HepG2 (cell line): ENCODE data around the gene MOSPD2. TPM values are rescaled to one million over a fixed set of nuclear protein-coding genes. Genes with fewer than 3 reads are reported as not detected.

Source experiments
- ATM ChIP-seq: fragments of 450-650 bp; IDR thresholded peaks from 2 replicates; pipeline ENCODE4 v1.7.1; 2017; ENCODE audit warnings: mild to moderate bottlenecking, borderline replicate concordance
- HOXD1 ChIP-seq: sonication (generic); formaldehyde crosslinking; IDR thresholded peaks from 2 replicates; pipeline ENCODE4 v1.5.0; 2020; ENCODE audit warnings: missing genetic modification reagents
- KAT8 ChIP-seq: IDR thresholded peaks from 2 replicates; pipeline ENCODE4 v1.6.1; 2016; ENCODE audit warnings: missing genetic modification reagents, missing compliant biosample characterization
- KDM3A ChIP-seq: IDR thresholded peaks from 2 replicates; pipeline ENCODE4 v1.6.1; 2018; ENCODE audit warnings: low read depth, missing compliant biosample characterization
- MEF2D ChIP-seq: sonication (generic); formaldehyde crosslinking; IDR thresholded peaks from 2 replicates; pipeline ENCODE4 v1.5.1; 2020; ENCODE audit warnings: mild to moderate bottlenecking, missing genetic modification reagents
- NCOA2 ChIP-seq: sonication (generic); formaldehyde crosslinking; IDR thresholded peaks from 2 replicates; pipeline ENCODE4 v1.8.0; 2022; ENCODE audit warnings: inconsistent platforms
- NFIC ChIP-seq: IDR thresholded peaks from 2 replicates; pipeline ENCODE4 v1.6.1; 2012; ENCODE audit warnings: mild to moderate bottlenecking, low read length, inconsistent platforms
- PRPF4 ChIP-seq: fragments of 200-400 bp; formaldehyde crosslinking; IDR thresholded peaks from 2 replicates; pipeline ENCODE4 v1.6.1; 2016; ENCODE audit warnings: low read length, low read depth; ENCODE audit not compliant: poor library complexity, severe bottlenecking
- SP4 ChIP-seq: sonication (generic); formaldehyde crosslinking; IDR thresholded peaks from 2 replicates; pipeline ENCODE4 v1.8.1; 2023; ENCODE audit warnings: mild to moderate bottlenecking, missing genetic modification reagents
- TBX3 ChIP-seq: fragments of 450-650 bp; IDR thresholded peaks from 2 replicates; pipeline ENCODE4 v1.6.1; 2017; ENCODE audit warnings: antibody characterized with exemption, mild to moderate bottlenecking, inconsistent platforms, borderline replicate concordance
- TMF1 ChIP-seq: sonication (generic); formaldehyde crosslinking; IDR thresholded peaks from 2 replicates; pipeline ENCODE4 v1.8.1; 2022; ENCODE audit warnings: low read depth, missing genetic modification reagents
- ZBTB7B ChIP-seq: sonication (generic); formaldehyde crosslinking; IDR thresholded peaks from 2 replicates; pipeline ENCODE4 v1.4.0; 2020; ENCODE audit warnings: missing genetic modification reagents
- ZMYM3 ChIP-seq: sonication (generic); formaldehyde crosslinking; IDR thresholded peaks from 2 replicates; pipeline ENCODE4 v1.5.1; 2020; ENCODE audit warnings: mild to moderate bottlenecking, missing genetic modification reagents
- ZNF160 ChIP-seq: sonication (generic); formaldehyde crosslinking; IDR thresholded peaks from 2 replicates; pipeline ENCODE4 v1.8.0; 2022; ENCODE audit warnings: mild to moderate bottlenecking, inconsistent platforms, missing genetic modification reagents
- ZNF253 ChIP-seq: sonication (generic); formaldehyde crosslinking; IDR thresholded peaks from 2 replicates; pipeline ENCODE4 v1.8.0; 2022; ENCODE audit warnings: mild to moderate bottlenecking, missing genetic modification reagents, borderline replicate concordance
- ZNF350 ChIP-seq: sonication (generic); formaldehyde crosslinking; IDR thresholded peaks from 2 replicates; pipeline ENCODE4 v1.4.0; 2020; ENCODE audit warnings: mild to moderate bottlenecking, low read depth, missing genetic modification reagents, borderline replicate concordance
- ZNF382 ChIP-seq: sonication (generic); formaldehyde crosslinking; IDR thresholded peaks from 2 replicates; pipeline ENCODE4 v1.5.0; 2020; ENCODE audit warnings: missing genetic modification reagents, mild to moderate bottlenecking, borderline replicate concordance
- ZNF570 ChIP-seq: sonication (generic); formaldehyde crosslinking; IDR thresholded peaks from 2 replicates; pipeline ENCODE4 v1.4.0; 2020; ENCODE audit warnings: mild to moderate bottlenecking, missing genetic modification reagents, borderline replicate concordance
- ZNF605 ChIP-seq: sonication (generic); formaldehyde crosslinking; IDR thresholded peaks from 2 replicates; pipeline ENCODE4 v1.8.0; 2022; ENCODE audit warnings: mild to moderate bottlenecking, missing genetic modification reagents
- ZNF607 ChIP-seq: sonication (generic); formaldehyde crosslinking; IDR thresholded peaks from 2 replicates; pipeline ENCODE4 v1.5.1; 2020; ENCODE audit warnings: missing genetic modification reagents, mild to moderate bottlenecking, borderline replicate concordance
- ZNF629 ChIP-seq: sonication (generic); formaldehyde crosslinking; conservative IDR thresholded peaks from 2 replicates; pipeline ENCODE4 v1.5.0; 2020; ENCODE audit warnings: missing genetic modification reagents
- ZNF746 ChIP-seq: sonication (generic); formaldehyde crosslinking; IDR thresholded peaks from 2 replicates; pipeline ENCODE4 v1.8.0; 2022; ENCODE audit warnings: mild to moderate bottlenecking, missing genetic modification reagents
- ZNF761 ChIP-seq: sonication (generic); formaldehyde crosslinking; conservative IDR thresholded peaks from 2 replicates; pipeline ENCODE4 v1.4.0; 2020; ENCODE audit warnings: mild to moderate bottlenecking, missing genetic modification reagents
- polyA plus RNA-seq, 8 experiments: library from polyadenylated mRNA; depleted of rRNA in 3 of 8; stranded (reverse) in 7 of 8; unstranded in 1 of 8; fragments of >200 nt; fragmentation: Illumina TruSeq in 4 of 8; extraction: Trizol in 4 of 8; gene quantifications; 2 replicates each; pipeline versions ENCODE4 v1.2.1 to v1.2.3, GENCODE V29; 2011 to 2016; ENCODE audit warnings: low read depth in 4 of 8, missing spikeins in 1 of 8, mixed read lengths in 1 of 8; ENCODE audit not compliant: insufficient read depth in 1 of 8
- total RNA-seq, 5 experiments: library from RNA; depleted of rRNA; stranded (reverse); fragments of >200 nt; fragmentation: Illumina TruSeq; extraction: Trizol; gene quantifications; 2 replicates each; pipeline ENCODE4 v1.2.3, GENCODE V29; 2016; ENCODE audit warnings: low read depth in 1 of 5
- TF ChIP-seq, protein P1 (sequence below): sonication (generic); formaldehyde crosslinking; IDR thresholded peaks from 2 replicates; pipeline ENCODE4 v1.4.0; 2020; ENCODE audit warnings: mild to moderate bottlenecking, missing genetic modification reagents, borderline replicate concordance
- TF ChIP-seq, protein P2 (sequence below): sonication (generic); formaldehyde crosslinking; conservative IDR thresholded peaks from 2 replicates; pipeline ENCODE4 v1.4.0; 2020; ENCODE audit warnings: missing genetic modification reagents
- TF ChIP-seq, protein P3 (sequence below): sonication (generic); formaldehyde crosslinking; conservative IDR thresholded peaks from 2 replicates; pipeline ENCODE4 v1.4.0; 2020; ENCODE audit warnings: missing genetic modification reagents
- TF ChIP-seq, protein P4 (sequence below): IDR thresholded peaks from 2 replicates; pipeline ENCODE4 v1.6.1; 2016; ENCODE audit warnings: missing genetic modification reagents, missing compliant biosample characterization

The MOSPD2 gene
- total and polyA plus RNA-seq, 2 of the 13 experiments (the other 11 are each of a cell fraction or from before 2014, with no cell fraction given) = 4.8 to 7.0 TPM

DNA sequence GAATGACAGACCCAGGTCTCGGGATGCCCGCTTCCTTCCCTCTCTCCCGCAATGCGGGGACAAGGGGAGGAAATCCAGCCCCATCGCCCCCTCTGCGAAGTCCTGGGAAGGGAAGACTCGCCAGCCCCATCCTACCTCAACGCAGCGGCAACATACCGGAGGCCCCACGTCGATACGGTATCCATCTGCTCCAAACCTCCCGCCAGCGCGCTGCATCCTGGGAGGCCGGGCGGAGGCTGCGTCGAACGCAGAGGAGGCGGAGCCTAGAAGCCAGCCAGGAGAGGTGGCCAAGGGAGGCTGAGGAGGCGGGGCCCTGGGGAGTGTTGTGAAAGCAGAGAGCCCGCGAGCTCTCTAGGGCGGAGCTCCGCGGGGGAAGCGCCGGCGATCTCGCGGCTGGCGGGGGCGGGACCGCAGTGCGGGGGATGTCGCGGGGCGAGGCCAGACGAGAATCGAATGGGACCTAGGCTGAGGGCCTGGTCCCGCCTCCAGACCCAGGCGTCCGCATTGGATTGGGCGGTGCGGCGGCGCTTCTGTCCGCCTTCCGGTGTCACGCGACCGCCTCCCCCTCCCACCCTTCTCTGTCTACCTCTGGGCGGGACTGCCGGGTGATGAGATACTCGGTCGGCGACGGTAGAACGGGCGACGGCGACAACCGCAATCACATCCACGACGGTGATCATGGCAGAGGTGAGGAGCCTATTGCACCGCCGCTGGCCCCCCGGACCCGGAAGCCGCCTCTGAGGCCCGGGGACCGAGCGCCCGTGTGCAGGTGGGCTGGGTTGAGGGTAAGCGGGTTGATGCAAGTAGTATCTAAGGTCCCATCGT, at the start of gene MOSPD2, which contains the start of gene FANCB (continued):
- TF ChIP-seq ZNF629 (CRISPR knock-in tag) = no peak
- TF ChIP-seq, protein P1, sequence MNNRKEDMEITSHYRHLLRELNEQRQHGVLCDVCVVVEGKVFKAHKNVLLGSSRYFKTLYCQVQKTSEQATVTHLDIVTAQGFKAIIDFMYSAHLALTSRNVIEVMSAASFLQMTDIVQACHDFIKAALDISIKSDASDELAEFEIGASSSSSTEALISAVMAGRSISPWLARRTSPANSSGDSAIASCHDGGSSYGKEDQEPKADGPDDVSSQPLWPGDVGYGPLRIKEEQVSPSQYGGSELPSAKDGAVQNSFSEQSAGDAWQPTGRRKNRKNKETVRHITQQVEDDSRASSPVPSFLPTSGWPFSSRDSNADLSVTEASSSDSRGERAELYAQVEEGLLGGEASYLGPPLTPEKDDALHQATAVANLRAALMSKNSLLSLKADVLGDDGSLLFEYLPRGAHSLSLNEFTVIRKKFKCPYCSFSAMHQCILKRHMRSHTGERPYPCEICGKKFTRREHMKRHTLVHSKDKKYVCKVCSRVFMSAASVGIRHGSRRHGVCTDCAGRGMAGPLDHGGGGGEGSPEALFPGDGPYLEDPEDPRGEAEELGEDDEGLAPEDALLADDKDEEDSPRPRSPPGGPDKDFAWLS = no peak
- TF ChIP-seq ZBTB7B (CRISPR knock-in tag) = no peak
- TF ChIP-seq ZNF607 (CRISPR knock-in tag) = no peak
- TF ChIP-seq NFIC = no peak
- TF ChIP-seq, protein P2, sequence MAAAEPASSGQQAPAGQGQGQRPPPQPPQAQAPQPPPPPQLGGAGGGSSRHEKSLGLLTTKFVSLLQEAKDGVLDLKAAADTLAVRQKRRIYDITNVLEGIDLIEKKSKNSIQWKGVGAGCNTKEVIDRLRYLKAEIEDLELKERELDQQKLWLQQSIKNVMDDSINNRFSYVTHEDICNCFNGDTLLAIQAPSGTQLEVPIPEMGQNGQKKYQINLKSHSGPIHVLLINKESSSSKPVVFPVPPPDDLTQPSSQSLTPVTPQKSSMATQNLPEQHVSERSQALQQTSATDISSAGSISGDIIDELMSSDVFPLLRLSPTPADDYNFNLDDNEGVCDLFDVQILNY (CRISPR knock-in tag) = peak; percentile 96
- no peak for TF ChIP-seq ATM
- TF ChIP-seq, protein P3, sequence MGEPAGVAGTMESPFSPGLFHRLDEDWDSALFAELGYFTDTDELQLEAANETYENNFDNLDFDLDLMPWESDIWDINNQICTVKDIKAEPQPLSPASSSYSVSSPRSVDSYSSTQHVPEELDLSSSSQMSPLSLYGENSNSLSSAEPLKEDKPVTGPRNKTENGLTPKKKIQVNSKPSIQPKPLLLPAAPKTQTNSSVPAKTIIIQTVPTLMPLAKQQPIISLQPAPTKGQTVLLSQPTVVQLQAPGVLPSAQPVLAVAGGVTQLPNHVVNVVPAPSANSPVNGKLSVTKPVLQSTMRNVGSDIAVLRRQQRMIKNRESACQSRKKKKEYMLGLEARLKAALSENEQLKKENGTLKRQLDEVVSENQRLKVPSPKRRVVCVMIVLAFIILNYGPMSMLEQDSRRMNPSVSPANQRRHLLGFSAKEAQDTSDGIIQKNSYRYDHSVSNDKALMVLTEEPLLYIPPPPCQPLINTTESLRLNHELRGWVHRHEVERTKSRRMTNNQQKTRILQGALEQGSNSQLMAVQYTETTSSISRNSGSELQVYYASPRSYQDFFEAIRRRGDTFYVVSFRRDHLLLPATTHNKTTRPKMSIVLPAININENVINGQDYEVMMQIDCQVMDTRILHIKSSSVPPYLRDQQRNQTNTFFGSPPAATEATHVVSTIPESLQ (CRISPR knock-in tag) = no peak
- no peak for TF ChIP-seq ZNF382
- TF ChIP-seq SP4 (CRISPR knock-in tag) = peak; percentile 78
- no peak for TF ChIP-seq HOXD1
- no peak for TF ChIP-seq ZNF570 (CRISPR knock-in tag)
- no peak for TF ChIP-seq ZNF160 (CRISPR knock-in tag)
- no peak for TF ChIP-seq KDM3A (CRISPR knock-in tag)
- no peak for TF ChIP-seq ZMYM3 (CRISPR knock-in tag)
- TF ChIP-seq ZNF350 (CRISPR knock-in tag) = no peak
- no peak for TF ChIP-seq TMF1
- TF ChIP-seq ZNF746 = no peak
- no peak for TF ChIP-seq ZNF605 (CRISPR knock-in tag)
- TF ChIP-seq TBX3 = no peak
- no peak for TF ChIP-seq PRPF4
- no peak for TF ChIP-seq MEF2D
- TF ChIP-seq ZNF253 (CRISPR knock-in tag) = no peak
- TF ChIP-seq KAT8 (CRISPR knock-in tag) = peak; percentile 48
- TF ChIP-seq NCOA2 (CRISPR knock-in tag) = no peak
- TF ChIP-seq, protein P4, sequence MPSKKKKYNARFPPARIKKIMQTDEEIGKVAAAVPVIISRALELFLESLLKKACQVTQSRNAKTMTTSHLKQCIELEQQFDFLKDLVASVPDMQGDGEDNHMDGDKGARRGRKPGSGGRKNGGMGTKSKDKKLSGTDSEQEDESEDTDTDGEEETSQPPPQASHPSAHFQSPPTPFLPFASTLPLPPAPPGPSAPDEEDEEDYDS (CRISPR knock-in tag) = peak; percentile 37; the same call in 1 of the 2 replicates
- TF ChIP-seq ZNF761 (CRISPR knock-in tag) = no peak
